ENCODE data around the gene MIER3.

- TF ChIP-seq ATF1 (CRISPR knock-in tag; IDR thresholded peaks at IDR 0.05), result no peak
- TF ChIP-seq JUN (CRISPR knock-in tag; IDR thresholded peaks at IDR 0.05), result 0 out of 2 replicates have a peak, but pooled peaks have one; percentile 13
- no peak for TF ChIP-seq CCAR2 (optimal IDR thresholded peaks at IDR 0.05; ENCODE audit: low read depth, low read length)
- peak; percentile 31; the same call in 1 of the 2 replicates for TF ChIP-seq FOXK1 (CRISPR knock-in tag; IDR thresholded peaks at IDR 0.05; ENCODE audit: borderline replicate concordance, low read depth)
- peak; percentile 72 for TF ChIP-seq ERF (CRISPR knock-in tag; IDR thresholded peaks at IDR 0.05)
Observed at GRCh38 chr5:56909294-56910209, 42.4 kb downstream of the MIER3 start, which contains the start of gene SETD9.
